Measurements from ENCODE around the gene SLC43A1. TPM values are rescaled to one million over a fixed set of nuclear protein-coding genes. Genes with fewer than 3 reads are reported as not detected.
A peak's percentile ranks its signal among the peaks of the same experiment; 100 is the strongest.

SLC43A1 gene
- total and polyA plus RNA-seq, 2 of the 4 experiments (the other 2 are of a cell fraction) = 10.0 to 17.0 TPM

DNA sequence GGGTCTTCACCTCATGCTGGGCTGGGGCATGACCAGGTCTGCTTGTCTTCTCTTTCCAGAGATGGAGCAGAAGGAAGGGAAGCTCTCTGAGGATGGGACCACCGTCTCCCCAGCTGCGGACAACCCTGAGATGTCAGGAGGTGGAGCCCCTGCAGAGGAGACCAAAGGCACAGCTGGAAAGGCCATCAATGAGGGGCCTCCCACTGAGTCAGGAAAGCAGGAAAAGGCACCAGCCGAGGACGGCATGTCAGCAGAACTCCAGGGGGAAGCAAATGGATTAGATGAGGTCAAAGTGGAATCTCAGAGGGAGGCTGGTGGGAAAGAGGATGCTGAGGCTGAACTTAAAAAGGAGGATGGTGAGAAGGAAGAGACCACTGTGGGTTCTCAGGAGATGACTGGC lies 27.1 kb upstream of the SLC43A1 start:
- H4K20me1 ChIP-seq (ENCODE audit: insufficient read depth, low read length) = no peaks in the 10 kb centered on the region
- H3K27me3 ChIP-seq (ENCODE audit: control insufficient read depth, insufficient read depth, low read length) = peaks cover 23% of the 10 kb centered on the region
- H3K27ac ChIP-seq (ENCODE audit: insufficient read depth, low read length) = no peak overlapping the region
- ATAC-seq (ENCODE audit: low read depth) (no peak), DNase-seq (no peak)
- no peaks in the 10 kb centered on the region for H3K36me3 ChIP-seq (ENCODE audit: control insufficient read depth, insufficient read depth, low read length)
- H2AFZ ChIP-seq (replicated peaks; ENCODE audit: low read length, poor library complexity) = peak overlapping the region; percentile 32
- H3K4me2 ChIP-seq (ENCODE audit: low read depth, low read length) = no peak overlapping the region
- H3K4ac ChIP-seq (ENCODE audit: low read depth, low read length) = no peak overlapping the region
- no peak overlapping the region for H4K91ac ChIP-seq (ENCODE audit: insufficient read depth, low read depth, low read length)
- no peak overlapping the region for H4K8ac ChIP-seq (ENCODE audit: low read depth in 2 of 2, low read length in 2 of 2)
- no peak overlapping the region for H3K23ac ChIP-seq (ENCODE audit: low read depth, low read length)
- ChIA-PET CTCF (no interaction called here), POLR2A (ENCODE audit: unreplicated experiment) (no interaction called here)
- no peak overlapping the region for H2AK5ac ChIP-seq (ENCODE audit: low read depth, low read length)
- no peak overlapping the region for H2BK20ac ChIP-seq (ENCODE audit: low read depth, low read length)
- no peak overlapping the region for H2BK120ac ChIP-seq (ENCODE audit: low read depth, low read length)
- H3K56ac ChIP-seq (ENCODE audit: extremely low read depth, insufficient read depth, low read length) = no peak overlapping the region
- no peaks in the 10 kb centered on the region for H3K9me1 ChIP-seq (ENCODE audit: insufficient read depth, low read length)
- in situ Hi-C loops (cut with MboI; ENCODE audit: low sequenced_read_pairs) (no loop called here), intact Hi-C loops (cut with micrococcal nuclease) (no loop called here), dilution Hi-C loops (cut with HindIII; ENCODE audit: low sequenced_read_pairs, unreplicated experiment) (no loop called here)
- TF ChIP-seq RAD21 (IDR thresholded peaks at IDR 0.05; ENCODE audit: low read length) (no peak), MAZ (IDR thresholded peaks at IDR 0.05; ENCODE audit: borderline replicate concordance, low read depth, low read length) (no peak), CEBPB (IDR thresholded peaks at IDR 0.05; ENCODE audit: low read depth, low read length) (no peak), NFE2L2 (IDR thresholded peaks at IDR 0.05; ENCODE audit: low read depth, low read length) (no peak), RCOR1 (IDR thresholded peaks at IDR 0.05; ENCODE audit: insufficient replicate concordance, low read length) (no peak), CHD1 (IDR thresholded peaks at IDR 0.05; ENCODE audit: low read depth, low read length) (no peak), POLR2A (IDR thresholded peaks at IDR 0.05; ENCODE audit: low read depth, low read length) (no peak)
- no peak overlapping the region for H3K14ac ChIP-seq (replicated peaks; ENCODE audit: low read depth, low read length)
- H2AK9ac ChIP-seq (replicated peaks; ENCODE audit: low read depth, low read length, poor library complexity) = peak overlapping the region; percentile 9
- H3K9ac ChIP-seq (ENCODE audit: low read depth, low read length) = no peak overlapping the region
- H3K4me1 ChIP-seq (ENCODE audit: control insufficient read depth, insufficient read depth, low read length) = no peaks in the 10 kb centered on the region; the same call in 1 of the 2 replicates
- H2BK15ac ChIP-seq (ENCODE audit: low read depth, low read length) = no peak overlapping the region
- 0% methylated on average over 3 of the region's 4 CpGs; no CpG with 5 or more reads in 1 of the 2 experiments for WGBS, 2 experiments (ENCODE audit: extremely low coverage in 2 of 2, insufficient read length in 1 of 2)
- H2BK5ac ChIP-seq (ENCODE audit: low read depth, low read length, poor library complexity, severe bottlenecking) = no peak overlapping the region
- no peak overlapping the region for H4K5ac ChIP-seq (ENCODE audit: low read depth, low read length)
- H3K9me3 ChIP-seq (ENCODE audit: control insufficient read depth, insufficient read depth, low read length) = no peaks in the 10 kb centered on the region
- BruUV-seq (replicated peaks) = no TSS peak
- H3K79me1 ChIP-seq (ENCODE audit: low read depth in 1 of 2, low read length in 2 of 2) = no peaks in the 10 kb centered on the region
- H3K4me3 ChIP-seq (ENCODE audit: insufficient read depth, low read depth, low read length) = no peak overlapping the region
- H3K18ac ChIP-seq (ENCODE audit: low read depth, low read length) = no peak overlapping the region
